Fibroblast of mammary gland (primary cell): ENCODE measurements around the gene PLCL2.

Experiments
- DNase-seq: peaks from one replicate; pipeline ENCODE4 v3.0.0-alpha.2; 2010; ENCODE audit warnings: low read depth
- H3K4me3 ChIP-seq: 2 replicates; pipeline ENCODE4 v1.5.1; 2011; ENCODE audit warnings: low read depth, mild to moderate bottlenecking, low read length, moderate library complexity; ENCODE audit not compliant: control insufficient read depth
- CTCF ChIP-seq: conservative IDR thresholded peaks from 2 replicates; pipeline ENCODE4 v1.5.1; 2011; ENCODE audit warnings: low read depth, low read length, inconsistent platforms; ENCODE audit not compliant: control insufficient read depth, insufficient read depth

The PLCL2 gene

GRCh38 chr3:16888785-16889607 lies 4.2 kb downstream of the PLCL2 start:
- H3K4me3 ChIP-seq, result no peak overlapping the region
- no peak for TF ChIP-seq CTCF
- no peak for DNase-seq

- TF ChIP-seq CTCF, result no peak
- DNase-seq, result peak; percentile 16
- no peak overlapping the region for H3K4me3 ChIP-seq
Observed at GRCh38 chr3:16890597-16891333, 6.0 kb downstream of the PLCL2 start.

- TF ChIP-seq CTCF, result no peak
- H3K4me3 ChIP-seq, result no peak overlapping the region
- DNase-seq, result no peak
Observed at GRCh38 chr3:16893618-16894200, 9.0 kb downstream of the PLCL2 start.

GRCh38 chr3:16896094-16896627 lies 11.4 kb downstream of the PLCL2 start:
- H3K4me3 ChIP-seq, result no peak overlapping the region
- TF ChIP-seq CTCF, result no peak
- no peak for DNase-seq

- DNase-seq, result no peak
- no peak for TF ChIP-seq CTCF
- no peak overlapping the region for H3K4me3 ChIP-seq
Observed at GRCh38 chr3:16896820-16897219, 12.1 kb downstream of the PLCL2 start.

GRCh38 chr3:16897254-16897926 lies 12.6 kb downstream of the PLCL2 start:
- no peak for TF ChIP-seq CTCF
- DNase-seq, result peak; percentile 76
- no peak overlapping the region for H3K4me3 ChIP-seq
